ENCODE measurements around the gene SDR42E2. TPM values are rescaled to one million over a fixed set of nuclear protein-coding genes. Genes with fewer than 3 reads are reported as not detected.

SDR42E2 gene
- total and polyA plus RNA-seq, 2 donors (not counting 1 experiment from before 2014, with no cell fraction given): 0.12 to 0.62 TPM

GRCh38 chr16:22139732-22140131 lies 22.6 kb upstream of the SDR42E2 start:
- H3K79me2 ChIP-seq (ENCODE audit: control insufficient read depth, insufficient read depth, low read length): no peaks in the 10 kb centered on the region
- H3K9me3 ChIP-seq (ENCODE audit: control extremely low read depth in 1 of 3, control insufficient read depth in 2 of 3, insufficient read depth in 1 of 3, low read length in 2 of 3): no peaks in the 10 kb centered on the region
- no peak overlapping the region for H3K4me3 Mint-ChIP-seq
- ChIA-PET POLR2A (no interaction called here), CTCF (no interaction called here)
- no peak overlapping the region for H2AFZ ChIP-seq (ENCODE audit: insufficient read depth, low read depth, low read length, poor library complexity, severe bottlenecking)
- H3K27me3 ChIP-seq (replicated peaks in 1 of 4; ENCODE audit: control extremely low read depth in 1 of 4, control insufficient read depth in 3 of 4, insufficient read depth in 4 of 4, low read length in 3 of 4): peaks cover 0 to 9% (median 0%) of the 10 kb centered on the region in 4 experiments
- no peak overlapping the region for H3K27ac ChIP-seq (ENCODE audit: low read length in 2 of 2)
- intact Hi-C loops (cut with micrococcal nuclease): no loop called here
- no peak overlapping the region for H3K27ac Mint-ChIP-seq
- H3K4me3 ChIP-seq (ENCODE audit: control extremely low read depth in 1 of 5, extremely low read depth in 1 of 5, insufficient read depth in 1 of 5, low read depth in 2 of 5, low read length in 4 of 5): no peak overlapping the region
- no CpG with 5 or more reads among the region's 1 CpG for WGBS (ENCODE audit: insufficient coverage)
- ATAC-seq (ENCODE audit: low read depth): no peak
- DNase-seq: no peak
- H3K36me3 ChIP-seq (replicated peaks in 1 of 2; ENCODE audit: control extremely low read depth in 1 of 2, control insufficient read depth in 1 of 2, extremely low read depth in 1 of 2, insufficient read depth in 2 of 2, low read length in 1 of 2): no peaks in the 10 kb centered on the region
- H4K20me1 ChIP-seq (ENCODE audit: control insufficient read depth, insufficient read depth, low read length, poor library complexity, severe bottlenecking): no peaks in the 10 kb centered on the region
- no peak overlapping the region for H3K9ac ChIP-seq (ENCODE audit: low read length)
- no peaks in the 10 kb centered on the region for H3K4me1 Mint-ChIP-seq
- peaks cover 22% of the 10 kb centered on the region for H3K27me3 Mint-ChIP-seq
- no peaks in the 10 kb centered on the region for H3K4me1 ChIP-seq (ENCODE audit: control insufficient read depth in 2 of 2, insufficient read depth in 2 of 2, low read length in 2 of 2)
- no peak overlapping the region for H3K4me2 ChIP-seq (replicated peaks; ENCODE audit: low read depth, low read length, poor library complexity, severe bottlenecking)
- no peak for TF ChIP-seq EZH2 (IDR thresholded peaks at IDR 0.05; ENCODE audit: borderline replicate concordance, insufficient read depth, low read depth, low read length, poor library complexity, severe bottlenecking)
- TF ChIP-seq CTCF (IDR thresholded peaks at IDR 0.05): no peak
- no peaks in the 10 kb centered on the region for H3K9me3 Mint-ChIP-seq (ENCODE audit: insufficient read depth)

- no peaks in the 10 kb centered on the region for H3K9me3 ChIP-seq (ENCODE audit: control extremely low read depth in 1 of 3, control insufficient read depth in 2 of 3, insufficient read depth in 1 of 3, low read length in 2 of 3)
- no peaks in the 10 kb centered on the region for H3K36me3 ChIP-seq (replicated peaks in 1 of 2; ENCODE audit: control extremely low read depth in 1 of 2, control insufficient read depth in 1 of 2, extremely low read depth in 1 of 2, insufficient read depth in 2 of 2, low read length in 1 of 2)
- no peaks in the 10 kb centered on the region for H3K4me1 ChIP-seq (ENCODE audit: control insufficient read depth in 2 of 2, insufficient read depth in 2 of 2, low read length in 2 of 2)
- no peak for DNase-seq
- intact Hi-C loops (cut with micrococcal nuclease): no loop called here
- no peak overlapping the region for H3K27ac Mint-ChIP-seq
- no peak for ATAC-seq (ENCODE audit: low read depth)
- WGBS (ENCODE audit: insufficient coverage): 78% methylated on average over 1 of the region's 1 CpG
- ChIA-PET POLR2A (no interaction called here), CTCF (no interaction called here)
- H3K4me3 ChIP-seq (ENCODE audit: control extremely low read depth in 1 of 5, extremely low read depth in 1 of 5, insufficient read depth in 1 of 5, low read depth in 2 of 5, low read length in 4 of 5): no peak overlapping the region
- H3K4me1 Mint-ChIP-seq: no peaks in the 10 kb centered on the region
- no peaks in the 10 kb centered on the region for H4K20me1 ChIP-seq (ENCODE audit: control insufficient read depth, insufficient read depth, low read length, poor library complexity, severe bottlenecking)
- H3K4me3 Mint-ChIP-seq: no peak overlapping the region
- no peak overlapping the region for H2AFZ ChIP-seq (ENCODE audit: insufficient read depth, low read depth, low read length, poor library complexity, severe bottlenecking)
- no peak overlapping the region for H3K4me2 ChIP-seq (replicated peaks; ENCODE audit: low read depth, low read length, poor library complexity, severe bottlenecking)
- peaks cover 20% of the 10 kb centered on the region for H3K27me3 Mint-ChIP-seq
- H3K9me3 Mint-ChIP-seq (ENCODE audit: insufficient read depth): no peaks in the 10 kb centered on the region
- H3K9ac ChIP-seq (ENCODE audit: low read length): no peak overlapping the region
- H3K27ac ChIP-seq (ENCODE audit: low read length in 2 of 2): no peak overlapping the region
- TF ChIP-seq EZH2 (IDR thresholded peaks at IDR 0.05; ENCODE audit: borderline replicate concordance, insufficient read depth, low read depth, low read length, poor library complexity, severe bottlenecking) (no peak), CTCF (IDR thresholded peaks at IDR 0.05) (peak; percentile 30)
- H3K79me2 ChIP-seq (ENCODE audit: control insufficient read depth, insufficient read depth, low read length): no peaks in the 10 kb centered on the region
- peaks cover 0 to 9% (median 0%) of the 10 kb centered on the region in 4 experiments for H3K27me3 ChIP-seq (replicated peaks in 1 of 4; ENCODE audit: control extremely low read depth in 1 of 4, control insufficient read depth in 3 of 4, insufficient read depth in 4 of 4, low read length in 3 of 4)
Measured at GRCh38 chr16:22141767-22142166, 20.5 kb upstream of the SDR42E2 start.
